Loucy (cell line): ENCODE measurements around the gene SEC61B.

Experiments used
- H2AFZ ChIP-seq: fragments of 200-600 bp; sonication (generic); 2 replicates; pipeline ENCODE4 v1.6.0; 2016; ENCODE audit warnings: antibody characterized with exemption, mild to moderate bottlenecking, low read length, moderate library complexity
- H3F3A ChIP-seq: fragments of 200-600 bp; 2 replicates; pipeline ENCODE4 v1.6.0; 2016; ENCODE audit warnings: antibody characterized with exemption, low read depth, mild to moderate bottlenecking
- H3K27me3 ChIP-seq: fragments of 200-600 bp; sonication (generic); 2 replicates; pipeline ENCODE4 v1.6.1; 2014; ENCODE audit warnings: low read length, mild to moderate bottlenecking; ENCODE audit not compliant: insufficient read depth, poor library complexity, severe bottlenecking
- H3K36me3 ChIP-seq: fragments of 200-600 bp; sonication (generic); 2 replicates; pipeline ENCODE4 v1.6.1; 2016; ENCODE audit warnings: low read length; ENCODE audit not compliant: insufficient read depth
- H3K4me1 ChIP-seq: fragments of 200-600 bp; sonication (generic); 2 replicates; pipeline ENCODE4 v1.5.1; 2014; ENCODE audit warnings: low read length, mild to moderate bottlenecking; ENCODE audit not compliant: insufficient read depth, poor library complexity, severe bottlenecking
- H3K4me2 ChIP-seq: fragments of 200-600 bp; sonication (generic); 2 replicates; pipeline ENCODE4 v1.6.0; 2014; ENCODE audit warnings: antibody characterized with exemption, low read length, low read depth, mild to moderate bottlenecking; ENCODE audit not compliant: poor library complexity, severe bottlenecking
- H3K4me3 ChIP-seq: fragments of 200-600 bp; sonication (generic); 2 replicates; pipeline ENCODE4 v1.5.1; 2014; ENCODE audit warnings: low read length, mild to moderate bottlenecking, mixed read lengths; ENCODE audit not compliant: poor library complexity, severe bottlenecking
- H3K79me2 ChIP-seq: fragments of 200-600 bp; sonication (generic); 2 replicates; pipeline ENCODE4 v1.6.1; 2014; ENCODE audit warnings: low read length; ENCODE audit not compliant: insufficient read depth
- H3K9ac ChIP-seq: fragments of 200-600 bp; sonication (generic); 2 replicates; pipeline ENCODE4 v1.6.0; 2014; ENCODE audit warnings: mild to moderate bottlenecking, low read depth, low read length, moderate library complexity; ENCODE audit not compliant: poor library complexity, severe bottlenecking
- H3K9me2 ChIP-seq: fragments of 200-600 bp; sonication (generic); replicated peaks from 2 replicates; pipeline ENCODE4 v1.6.1; 2016; ENCODE audit warnings: low read depth, low read length, mixed read lengths
- H3K9me3 ChIP-seq: fragments of 200-600 bp; sonication (generic); 2 replicates; pipeline ENCODE4 v1.6.1; 2014; ENCODE audit warnings: mild to moderate bottlenecking, antibody characterized with exemption, low read length, low read depth; ENCODE audit not compliant: insufficient read depth
- H4K20me1 ChIP-seq: fragments of 200-600 bp; sonication (generic); 2 replicates; pipeline ENCODE4 v1.6.0; 2014; ENCODE audit warnings: antibody characterized with exemption, low read length, mild to moderate bottlenecking; ENCODE audit not compliant: insufficient read depth, poor library complexity, severe bottlenecking
- EZH2phosphoT487 ChIP-seq: fragments of 200-600 bp; IDR thresholded peaks from 2 replicates; pipeline ENCODE4 v1.6.1; 2018; ENCODE audit warnings: antibody characterized with exemption, mild to moderate bottlenecking, moderate library complexity, borderline replicate concordance
- TF ChIP-seq, protein P1 (sequence below): fragments of 200-600 bp; sonication (generic); conservative IDR thresholded peaks from 2 replicates; pipeline ENCODE4 v1.5.1; 2014; ENCODE audit warnings: mild to moderate bottlenecking, antibody characterized with exemption, low read length

SEC61B gene

DNA sequence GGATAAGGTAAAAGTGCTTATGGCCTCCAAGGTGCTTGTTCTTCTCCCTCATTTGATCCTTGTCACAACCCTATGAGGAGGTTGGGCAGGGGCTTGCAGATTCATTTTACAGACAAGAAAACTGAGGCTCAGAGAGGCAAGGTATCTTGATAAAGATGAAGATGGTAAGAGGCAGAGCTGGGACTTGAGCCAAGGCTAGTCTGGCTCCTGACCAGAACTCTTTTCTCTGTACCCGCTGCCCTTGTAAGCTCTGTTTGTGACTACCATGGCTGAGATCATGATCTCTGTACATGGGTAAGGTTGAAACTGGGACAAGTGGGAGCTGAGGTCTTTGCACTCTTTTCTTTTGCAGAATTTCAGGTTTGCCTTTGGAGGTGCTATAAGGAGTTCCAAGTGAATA, 33.6 kb downstream of the SEC61B start:
- Histone ChIP-seq H4K20me1 (no peaks in the 10 kb centered on the region), H3K36me3 (no peaks in the 10 kb centered on the region), H3K4me2 (no peak overlapping the region), H3F3A (no peaks in the 10 kb centered on the region), H3K4me1 (no peaks in the 10 kb centered on the region), H3K79me2 (no peaks in the 10 kb centered on the region), H2AFZ (no peak overlapping the region), H3K9me2 (no peaks in the 10 kb centered on the region), H3K27me3 (no peaks in the 10 kb centered on the region), H3K4me3 (no peak overlapping the region), H3K9ac (no peak overlapping the region), H3K9me3 (no peaks in the 10 kb centered on the region)
- no peak for TF ChIP-seq EZH2phosphoT487
- TF ChIP-seq, protein P1, sequence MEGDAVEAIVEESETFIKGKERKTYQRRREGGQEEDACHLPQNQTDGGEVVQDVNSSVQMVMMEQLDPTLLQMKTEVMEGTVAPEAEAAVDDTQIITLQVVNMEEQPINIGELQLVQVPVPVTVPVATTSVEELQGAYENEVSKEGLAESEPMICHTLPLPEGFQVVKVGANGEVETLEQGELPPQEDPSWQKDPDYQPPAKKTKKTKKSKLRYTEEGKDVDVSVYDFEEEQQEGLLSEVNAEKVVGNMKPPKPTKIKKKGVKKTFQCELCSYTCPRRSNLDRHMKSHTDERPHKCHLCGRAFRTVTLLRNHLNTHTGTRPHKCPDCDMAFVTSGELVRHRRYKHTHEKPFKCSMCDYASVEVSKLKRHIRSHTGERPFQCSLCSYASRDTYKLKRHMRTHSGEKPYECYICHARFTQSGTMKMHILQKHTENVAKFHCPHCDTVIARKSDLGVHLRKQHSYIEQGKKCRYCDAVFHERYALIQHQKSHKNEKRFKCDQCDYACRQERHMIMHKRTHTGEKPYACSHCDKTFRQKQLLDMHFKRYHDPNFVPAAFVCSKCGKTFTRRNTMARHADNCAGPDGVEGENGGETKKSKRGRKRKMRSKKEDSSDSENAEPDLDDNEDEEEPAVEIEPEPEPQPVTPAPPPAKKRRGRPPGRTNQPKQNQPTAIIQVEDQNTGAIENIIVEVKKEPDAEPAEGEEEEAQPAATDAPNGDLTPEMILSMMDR = no peak

DNA sequence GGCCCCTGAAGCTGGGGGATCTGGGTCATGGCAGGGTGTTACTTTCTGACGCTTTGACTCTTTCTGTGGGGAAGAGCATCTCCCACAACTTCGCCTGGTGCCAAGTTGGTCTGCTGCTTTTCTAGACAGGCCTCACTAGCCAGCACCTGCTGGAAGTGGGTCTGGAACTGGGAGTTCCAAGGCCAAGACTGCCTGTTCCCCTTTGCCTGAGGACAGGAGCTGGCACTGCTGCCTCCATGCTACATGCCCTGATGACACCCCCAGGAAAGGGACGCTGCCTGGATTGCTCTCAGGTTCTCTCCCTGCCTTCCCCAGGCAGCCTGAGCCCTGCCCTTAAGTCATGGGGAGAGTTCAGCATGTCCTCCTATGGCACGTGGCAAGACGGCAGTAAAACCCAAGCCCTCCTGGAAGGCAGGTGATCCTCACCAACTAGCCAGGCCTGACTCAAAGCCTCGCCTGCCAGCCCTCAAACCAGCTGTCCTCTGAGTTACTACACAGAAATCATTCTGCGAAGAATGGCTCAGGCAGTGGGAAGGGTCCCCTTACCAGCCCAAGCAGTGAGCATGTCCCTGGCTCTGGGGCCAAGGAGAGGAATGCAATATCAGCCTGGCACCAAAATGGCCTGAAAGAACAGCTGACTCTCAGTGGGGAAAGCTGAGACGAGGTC, 35.8 kb downstream of the SEC61B start:
- no peak overlapping the region for H3K4me2 ChIP-seq
- no peaks in the 10 kb centered on the region for H3K79me2 ChIP-seq
- H2AFZ ChIP-seq = no peak overlapping the region
- TF ChIP-seq, protein P1 = no peak
- TF ChIP-seq EZH2phosphoT487 = no peak
- no peaks in the 10 kb centered on the region for H3K27me3 ChIP-seq
- no peak overlapping the region for H3K4me3 ChIP-seq
- no peaks in the 10 kb centered on the region for H3F3A ChIP-seq
- H3K36me3 ChIP-seq = no peaks in the 10 kb centered on the region
- H3K4me1 ChIP-seq = no peaks in the 10 kb centered on the region
- H3K9ac ChIP-seq = no peak overlapping the region
- H4K20me1 ChIP-seq = no peaks in the 10 kb centered on the region
- H3K9me2 ChIP-seq = no peaks in the 10 kb centered on the region
- no peaks in the 10 kb centered on the region for H3K9me3 ChIP-seq

DNA sequence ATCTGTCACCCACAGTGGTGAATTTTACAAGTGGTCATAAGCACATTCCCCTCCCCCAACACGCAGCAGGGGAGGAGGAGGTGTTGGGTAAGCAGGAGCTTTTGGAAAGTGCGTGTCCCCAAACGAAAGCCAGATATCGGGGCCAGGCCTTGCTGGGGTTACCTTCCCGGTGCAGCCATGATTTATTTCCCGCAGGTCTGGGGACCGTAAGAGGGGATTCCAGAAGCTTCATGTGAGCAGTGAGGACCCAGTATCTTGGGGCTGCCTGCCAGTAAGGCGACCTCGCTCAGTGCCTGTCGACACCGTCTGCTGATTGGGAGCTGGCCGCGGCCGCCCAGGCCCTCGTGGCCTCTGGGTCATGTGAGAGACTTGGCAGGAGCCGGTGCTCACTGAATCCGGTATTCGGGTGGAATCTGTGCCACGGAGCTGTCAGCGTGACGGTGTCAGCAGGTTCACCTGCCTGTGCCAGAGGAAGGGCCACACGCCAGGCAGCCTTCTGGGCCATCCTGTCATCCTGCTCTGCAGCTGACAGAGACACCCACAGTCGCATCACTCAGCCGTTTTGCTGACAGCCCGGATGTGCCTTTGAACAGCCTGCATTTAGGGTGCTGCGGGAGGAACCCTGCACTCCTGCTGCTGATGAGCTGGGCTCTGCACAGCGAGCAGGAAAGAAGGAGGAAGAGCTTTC, 37.3 kb downstream of the SEC61B start:
- Histone ChIP-seq H3K36me3 (no peaks in the 10 kb centered on the region), H3F3A (no peaks in the 10 kb centered on the region)

More for the DNA sequence above, 37.3 kb downstream of the SEC61B start:
- no peak overlapping the region for H3K4me3 ChIP-seq
- H3K4me2 ChIP-seq = no peak overlapping the region
- TF ChIP-seq EZH2phosphoT487 = no peak
- TF ChIP-seq, protein P1 = no peak
- no peaks in the 10 kb centered on the region for H3K9me3 ChIP-seq
- H3K27me3 ChIP-seq = no peaks in the 10 kb centered on the region
- H3K79me2 ChIP-seq = no peaks in the 10 kb centered on the region
- H3K4me1 ChIP-seq = no peaks in the 10 kb centered on the region
- no peak overlapping the region for H3K9ac ChIP-seq
- no peaks in the 10 kb centered on the region for H3K9me2 ChIP-seq
- H2AFZ ChIP-seq = no peak overlapping the region
- no peaks in the 10 kb centered on the region for H4K20me1 ChIP-seq
